K562 (cell line): ENCODE results near the gene CLSTN1.

Experiments
- ARID4B ChIP-seq: sonication (generic); formaldehyde crosslinking; IDR thresholded peaks from 2 replicates; pipeline ENCODE4 v1.8.0; 2022; ENCODE audit warnings: mild to moderate bottlenecking, missing genetic modification reagents
- ATF3 ChIP-seq, 2 experiments: fragments of 450-650 bp in 1 of 2; sonication (generic) in 1 of 2; formaldehyde crosslinking in 1 of 2; IDR thresholded peaks in 1 of 2; conservative IDR thresholded peaks in 1 of 2; 2 replicates each; pipeline versions ENCODE4 v1.6.1 to v1.8.1; 2016 to 2023; ENCODE audit warnings: mild to moderate bottlenecking in 2 of 2, moderate library complexity in 2 of 2, inconsistent platforms in 1 of 2, missing genetic modification reagents in 1 of 2
- CBX5 ChIP-seq: IDR thresholded peaks from 2 replicates; pipeline ENCODE4 v1.6.1; 2014; ENCODE audit warnings: low read depth, borderline replicate concordance
- CTCF ChIP-seq, 3 experiments: IDR thresholded peaks in 2 of 3; conservative IDR thresholded peaks in 1 of 3; 2 replicates each; pipeline ENCODE4 v1.5.1; 2011 to 2012; ENCODE audit warnings: low read length in 3 of 3, mild to moderate bottlenecking in 3 of 3, control low read depth in 2 of 3, improper control_type of control experiment in 1 of 3, inconsistent platforms in 1 of 3, low read depth in 1 of 3, mixed read lengths in 1 of 3, moderate library complexity in 1 of 3; ENCODE audit not compliant: insufficient read depth in 2 of 3
- NR1H2 ChIP-seq: sonication (generic); formaldehyde crosslinking; IDR thresholded peaks from 2 replicates; pipeline ENCODE4 v1.4.0; 2020; ENCODE audit warnings: mild to moderate bottlenecking, missing genetic modification reagents
- STAG1 ChIP-seq: sonication (generic); formaldehyde crosslinking; IDR thresholded peaks from 2 replicates; pipeline ENCODE4 v1.5.0; 2020; ENCODE audit warnings: missing genetic modification reagents, borderline replicate concordance

GRCh38 chr1:9732123-9732971 lies 91.4 kb downstream of the CLSTN1 start:
- no peak for TF ChIP-seq ATF3 (IDR thresholded peaks at IDR 0.05)
- no peak for TF ChIP-seq ATF3 (CRISPR knock-in tag; conservative IDR thresholded peaks at IDR 0.05)
- TF ChIP-seq CBX5 = no peak
- no peak for TF ChIP-seq NR1H2
- TF ChIP-seq ARID4B = no peak
- no peak for TF ChIP-seq CTCF (IDR thresholded peaks at IDR 0.05 in 2 of 3, conservative IDR thresholded peaks at IDR 0.05 in 1 of 3; ENCODE audit: insufficient read depth in 2 of 3, low read depth in 1 of 3, low read length in 3 of 3)
- TF ChIP-seq STAG1 = no peak
